GM15510 (cell line): ENCODE results near the gene MKS1.

Experiments used
- POLR2A ChIP-seq: IDR thresholded peaks from 3 replicates; pipeline ENCODE4 v1.6.1; 2011; ENCODE audit warnings: borderline replicate concordance; ENCODE audit not compliant: insufficient read length; ENCODE audit errors: extremely low read depth

Gene MKS1

DNA sequence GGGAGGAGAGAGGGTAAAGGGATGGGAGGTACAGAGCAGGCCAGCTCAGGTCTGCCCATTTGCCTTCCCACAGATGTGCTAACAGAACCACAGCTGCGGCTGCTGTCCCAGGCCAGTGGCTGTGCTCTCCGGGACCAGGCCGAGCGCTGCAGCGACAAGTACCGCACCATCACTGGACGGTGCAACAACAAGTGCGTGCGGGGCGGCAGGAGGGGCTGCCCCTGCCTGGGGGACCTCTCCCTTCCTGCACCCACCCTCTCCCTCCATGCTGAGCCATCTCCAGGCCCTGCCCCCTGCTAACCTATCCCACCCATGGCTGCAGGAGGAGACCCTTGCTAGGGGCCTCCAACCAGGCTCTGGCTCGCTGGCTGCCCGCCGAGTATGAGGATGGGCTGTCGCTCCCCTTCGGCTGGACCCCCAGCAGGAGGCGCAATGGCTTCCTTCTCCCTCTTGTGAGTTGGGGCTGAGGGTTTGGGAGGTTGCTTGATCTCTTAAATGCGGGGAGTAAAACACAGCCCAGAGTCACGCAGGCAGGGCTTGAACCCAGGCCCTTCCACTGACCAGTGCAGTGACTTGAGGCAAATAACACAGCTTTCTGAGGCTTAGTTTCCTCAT lies 25.3 kb downstream of the MKS1 start:
- no peak for TF ChIP-seq POLR2A

DNA sequence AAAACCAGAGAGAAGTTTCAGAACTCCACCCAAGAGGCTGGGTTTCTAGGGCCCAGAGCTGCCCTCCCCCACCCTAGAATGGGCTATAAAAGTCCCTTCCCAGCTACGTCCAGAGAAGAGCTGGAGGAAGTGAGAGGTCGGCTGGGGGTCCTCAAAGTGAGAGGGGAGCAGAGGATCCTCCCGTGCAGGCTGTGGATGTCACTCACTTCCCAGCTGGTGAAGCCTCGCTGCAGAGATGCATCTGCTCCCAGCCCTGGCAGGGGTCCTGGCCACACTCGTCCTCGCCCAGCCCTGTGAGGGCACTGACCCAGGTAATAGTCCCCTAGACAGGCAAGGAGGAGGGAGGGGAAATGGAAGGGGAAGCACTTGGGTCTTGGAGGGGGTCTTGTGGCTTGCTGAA lies 26.4 kb downstream of the MKS1 start, which contains the start of gene EPX:
EPX (plus strand) TSS at position 115 of the 400 bp plus-strand sequence; CDS start at position 236, 121 bp downstream.
- no peak for TF ChIP-seq POLR2A

DNA sequence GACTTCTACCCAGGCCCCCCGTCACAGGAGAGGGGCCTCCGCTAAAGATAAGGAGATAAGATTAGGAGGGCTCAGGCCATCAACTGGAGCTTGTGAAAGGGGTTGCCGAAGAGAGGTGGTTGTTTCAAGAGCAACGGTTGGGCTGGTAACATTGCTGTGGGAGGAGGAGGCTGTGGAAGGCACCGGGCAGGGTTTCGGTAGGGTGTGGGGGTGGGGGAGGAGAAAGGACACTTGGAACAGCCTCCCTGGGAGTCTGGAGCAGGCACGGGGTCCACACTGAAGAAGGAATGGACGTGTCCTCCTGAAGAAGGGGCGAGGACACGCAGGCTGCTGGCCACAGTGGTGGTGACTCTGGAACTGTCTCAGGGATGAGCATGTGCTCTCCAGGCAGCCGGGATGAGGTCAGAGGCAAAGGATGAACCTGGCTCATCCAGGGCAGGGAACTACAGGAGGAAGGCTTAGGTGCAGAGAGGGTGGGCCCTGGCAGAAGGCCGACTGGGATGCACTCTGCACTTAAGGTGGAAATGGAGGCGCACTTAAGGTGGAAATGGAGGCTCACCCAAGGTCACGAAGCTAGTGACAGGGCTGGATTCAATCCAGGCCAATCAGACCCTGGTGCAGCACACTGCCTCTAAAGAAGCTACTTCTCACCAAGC lies 27.7 kb downstream of the MKS1 start:
- TF ChIP-seq POLR2A, result no peak

DNA sequence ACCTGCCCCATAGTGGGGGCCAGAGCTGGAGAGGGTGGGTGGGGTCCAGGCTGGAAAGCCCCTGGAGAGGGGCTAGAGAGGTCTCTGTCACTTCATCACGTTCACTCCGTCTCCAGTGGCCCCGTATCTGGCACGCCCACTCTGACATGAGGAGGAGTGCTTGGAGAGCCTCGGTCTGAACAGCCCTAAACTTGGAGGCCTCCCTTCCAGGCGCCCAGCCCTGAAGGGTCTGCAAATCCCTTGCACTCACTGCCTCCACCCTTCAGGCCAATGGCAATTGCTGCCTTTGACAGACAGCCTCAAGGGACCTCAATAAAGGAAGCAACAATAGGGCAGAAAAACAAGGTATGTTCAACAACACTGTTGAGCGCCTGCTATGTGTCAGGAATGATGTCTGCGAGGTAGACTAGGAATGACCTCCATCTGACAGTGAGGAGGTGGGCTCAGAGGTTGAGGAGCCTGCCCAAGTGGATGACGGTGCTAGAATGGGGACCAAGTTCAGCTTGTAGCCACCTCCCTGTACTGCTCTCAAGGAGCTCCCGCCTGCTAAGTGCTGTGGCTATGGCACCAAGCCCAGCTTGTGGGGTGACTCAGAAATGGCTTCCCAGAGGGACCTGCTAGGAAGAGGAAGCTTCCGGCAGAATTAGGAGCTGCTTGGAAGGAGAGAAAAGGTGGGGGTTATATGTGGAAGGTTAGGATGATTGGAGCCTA lies 29.5 kb downstream of the MKS1 start:
- TF ChIP-seq POLR2A, result no peak

DNA sequence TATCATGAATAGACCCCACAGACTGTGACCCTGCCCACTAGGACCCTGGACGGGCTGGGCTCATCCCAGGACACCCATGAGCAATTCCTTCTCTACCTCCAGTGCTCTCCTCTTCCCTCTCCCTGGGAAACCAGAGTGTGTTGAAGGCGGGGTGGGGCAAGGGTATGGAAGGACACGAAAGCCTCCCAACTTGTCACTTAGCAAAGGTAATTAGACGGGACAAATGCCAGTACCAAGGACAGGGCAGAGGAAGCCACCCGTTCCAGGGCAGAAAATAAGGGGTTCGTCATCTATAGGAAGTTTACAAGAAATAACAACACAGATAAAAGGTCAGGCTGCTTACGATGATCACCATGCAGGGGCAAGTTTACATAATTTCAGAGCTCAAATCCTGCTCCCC lies 31.4 kb downstream of the MKS1 start:
- no peak for TF ChIP-seq POLR2A

DNA sequence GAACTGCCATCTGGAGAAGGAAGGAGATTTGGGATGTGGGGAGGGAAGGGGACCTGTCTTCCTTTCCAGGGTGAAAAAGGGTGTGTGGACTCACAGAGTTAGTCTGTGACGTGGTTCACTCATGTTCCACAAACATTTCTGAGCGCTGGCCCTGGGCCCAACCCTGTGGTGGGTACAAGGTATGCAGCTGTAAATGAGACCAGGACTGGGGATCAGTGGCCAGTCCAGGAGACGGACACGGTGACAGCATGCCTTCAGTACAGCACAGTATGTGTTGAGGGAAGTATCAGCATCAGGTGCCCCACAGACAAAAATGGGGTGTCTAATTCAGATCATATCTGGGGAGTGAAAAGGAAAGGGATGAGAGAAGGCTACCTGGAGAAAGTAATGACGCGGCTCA lies 32.0 kb downstream of the MKS1 start:
- TF ChIP-seq POLR2A, result no peak

DNA sequence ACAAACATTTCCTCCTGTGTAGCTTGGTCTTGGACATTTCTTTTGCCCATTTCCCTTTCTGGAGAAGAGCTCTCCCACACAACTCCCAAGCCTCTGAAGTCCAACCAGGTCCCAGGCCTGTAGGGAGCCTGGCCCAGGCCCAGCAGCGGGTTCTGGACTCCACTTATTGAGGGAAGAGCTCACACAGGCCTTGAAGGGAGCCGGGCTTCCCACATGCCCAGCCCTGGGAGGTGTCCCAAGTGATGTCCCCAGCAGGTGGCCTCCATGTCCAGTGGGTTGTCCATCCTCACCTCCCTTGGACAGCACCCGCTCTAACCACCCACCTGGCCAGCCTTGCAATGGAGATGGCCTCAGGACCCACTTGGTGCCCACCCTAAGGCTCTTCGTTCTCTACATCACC lies 32.5 kb downstream of the MKS1 start:
- TF ChIP-seq POLR2A, result no peak

DNA sequence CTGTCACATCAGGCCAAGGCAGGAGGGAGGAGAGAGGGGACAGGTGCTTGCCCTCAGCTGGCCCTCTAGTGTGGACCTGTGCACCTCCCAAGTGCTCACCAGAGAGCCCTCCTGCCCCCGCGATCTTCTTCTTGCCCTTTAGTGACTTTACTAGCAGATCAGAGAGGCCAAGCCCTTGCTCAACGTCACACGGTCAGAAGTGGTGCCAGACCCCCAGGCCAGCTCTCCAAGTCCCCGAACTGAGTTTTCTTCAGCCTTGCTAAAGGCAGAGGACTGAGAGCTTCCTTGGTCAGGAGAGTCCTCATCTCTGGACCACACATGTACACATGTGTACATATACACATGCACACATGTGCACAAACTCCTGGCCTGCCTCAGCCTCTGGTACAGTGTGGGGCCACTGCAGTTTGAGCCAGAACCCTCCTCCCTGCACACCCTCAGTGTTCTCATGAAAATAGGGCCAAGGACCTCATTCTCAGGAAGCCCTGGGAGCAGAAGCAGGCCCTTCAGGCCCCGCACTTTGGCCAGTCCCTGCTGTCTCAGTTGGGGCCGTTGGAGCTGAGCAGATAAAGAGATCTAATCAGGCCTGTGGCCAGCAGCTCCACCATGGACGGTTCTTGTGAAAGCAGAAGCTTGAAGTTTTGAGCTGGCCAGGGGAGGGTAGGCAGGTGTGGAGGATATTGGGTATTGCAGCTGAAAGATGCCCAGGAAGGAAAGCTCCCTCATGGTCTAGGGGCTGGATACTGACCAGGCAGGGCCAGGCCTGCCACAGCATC lies 33.9 kb downstream of the MKS1 start:
- no peak for TF ChIP-seq POLR2A

DNA sequence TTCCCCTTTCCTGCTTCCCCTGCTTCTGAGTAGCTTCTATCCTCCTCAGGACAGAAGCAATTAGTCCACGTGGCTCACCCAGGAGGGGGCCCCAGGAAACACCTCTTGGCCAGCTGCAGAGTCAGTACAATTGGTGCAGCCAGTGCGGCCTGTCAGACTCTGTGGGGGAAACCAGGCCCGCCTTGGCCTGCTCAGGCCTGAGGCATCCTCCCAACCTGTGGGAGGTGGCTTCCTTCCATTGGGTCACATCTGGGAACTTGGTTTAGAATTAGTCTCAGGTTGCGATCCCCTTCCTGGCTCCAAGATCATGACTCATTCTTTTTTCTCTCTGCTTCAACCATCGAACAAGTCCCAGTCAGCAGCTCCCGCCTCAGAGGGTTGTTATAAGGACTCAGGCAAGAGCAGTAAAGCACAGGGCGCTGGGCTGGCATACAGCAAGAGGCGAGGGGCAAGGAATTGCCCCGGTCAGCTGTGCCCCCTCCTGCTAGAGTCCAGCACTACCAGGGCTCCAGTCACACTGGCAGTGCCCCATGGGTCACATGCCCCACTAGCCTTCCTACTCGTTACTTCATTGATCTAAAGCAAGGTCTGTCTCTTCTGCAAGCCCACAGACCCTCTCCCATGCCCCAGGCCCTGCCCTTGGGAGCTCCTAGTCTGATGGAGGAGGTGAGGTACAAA lies 34.6 kb downstream of the MKS1 start:
- TF ChIP-seq POLR2A, result no peak

DNA sequence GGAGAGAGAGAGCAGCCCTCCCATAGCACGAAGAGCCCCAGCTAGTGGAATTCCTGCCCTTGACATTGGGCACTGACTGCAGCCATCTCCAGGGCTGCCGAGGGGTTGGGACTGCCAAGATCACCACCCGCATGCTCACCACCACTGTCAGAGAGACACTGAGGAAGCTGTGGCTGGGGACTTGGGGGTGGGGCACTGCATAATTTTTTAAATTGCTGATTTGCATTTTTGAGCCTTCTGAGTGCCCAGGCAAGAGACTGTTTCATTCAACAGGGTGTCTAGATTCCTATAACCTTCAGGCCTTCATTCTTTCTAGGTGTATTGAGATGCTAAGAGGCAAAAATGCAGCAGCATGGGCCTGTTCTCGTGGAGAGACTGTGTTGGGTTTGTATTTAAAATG lies 35.5 kb downstream of the MKS1 start:
- no peak for TF ChIP-seq POLR2A

DNA sequence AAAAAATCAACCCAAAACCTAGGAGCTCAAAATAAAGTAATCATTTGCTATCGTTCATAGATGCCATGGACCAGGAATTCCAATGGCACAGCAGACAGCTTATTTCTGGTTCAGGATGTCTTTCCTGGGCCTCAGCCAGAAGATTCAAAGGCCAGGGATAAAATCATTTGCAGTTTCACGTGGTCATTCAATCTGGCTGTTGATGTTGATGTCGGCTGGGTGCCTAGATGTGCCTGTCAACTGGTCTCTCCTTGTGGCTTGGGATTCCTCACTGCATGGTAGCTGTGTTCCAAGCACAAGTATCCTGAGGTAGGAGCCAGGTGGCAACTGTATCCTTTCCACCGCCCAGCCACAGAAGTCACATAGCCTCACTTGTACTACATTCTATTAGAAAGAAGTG lies 37.3 kb downstream of the MKS1 start:
- TF ChIP-seq POLR2A, result no peak

DNA sequence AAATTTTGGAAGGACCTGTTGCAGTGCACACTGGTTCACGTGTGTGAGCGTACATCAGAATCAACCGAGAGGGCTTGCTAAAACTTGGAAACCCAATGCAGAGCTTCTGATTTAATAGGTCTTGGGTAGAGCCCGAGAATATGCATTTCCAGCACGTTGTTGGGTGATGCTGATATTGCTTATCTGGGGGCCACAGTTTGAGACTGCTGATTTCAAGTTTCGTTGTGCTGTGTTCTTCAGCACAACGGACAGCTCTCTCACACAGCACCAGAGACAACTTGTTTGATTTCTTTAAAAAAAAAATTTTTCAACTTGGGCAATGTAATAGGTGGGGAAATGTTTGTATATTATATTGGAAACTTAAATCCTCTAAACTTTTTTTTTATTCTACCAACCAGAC lies 42.9 kb downstream of the MKS1 start:
- no peak for TF ChIP-seq POLR2A

DNA sequence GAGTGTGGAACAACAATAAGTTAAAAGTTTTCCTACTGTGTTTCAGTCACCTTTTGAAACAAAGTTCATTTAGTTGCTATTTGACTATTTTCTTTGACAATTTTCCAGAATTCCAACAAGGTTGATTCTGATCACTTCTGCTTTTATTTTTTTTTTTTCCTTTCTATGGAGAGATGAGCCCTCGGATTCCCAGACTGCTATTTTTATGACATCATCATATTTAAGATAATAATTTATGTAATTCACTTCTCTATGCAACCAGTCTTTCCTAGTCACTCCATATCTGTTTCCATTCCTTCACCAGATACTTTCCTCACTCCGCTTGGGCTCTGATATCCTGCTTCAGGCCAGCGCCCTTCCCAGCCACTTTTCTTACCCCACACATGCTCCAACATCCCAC lies 44.2 kb downstream of the MKS1 start:
- no peak for TF ChIP-seq POLR2A

DNA sequence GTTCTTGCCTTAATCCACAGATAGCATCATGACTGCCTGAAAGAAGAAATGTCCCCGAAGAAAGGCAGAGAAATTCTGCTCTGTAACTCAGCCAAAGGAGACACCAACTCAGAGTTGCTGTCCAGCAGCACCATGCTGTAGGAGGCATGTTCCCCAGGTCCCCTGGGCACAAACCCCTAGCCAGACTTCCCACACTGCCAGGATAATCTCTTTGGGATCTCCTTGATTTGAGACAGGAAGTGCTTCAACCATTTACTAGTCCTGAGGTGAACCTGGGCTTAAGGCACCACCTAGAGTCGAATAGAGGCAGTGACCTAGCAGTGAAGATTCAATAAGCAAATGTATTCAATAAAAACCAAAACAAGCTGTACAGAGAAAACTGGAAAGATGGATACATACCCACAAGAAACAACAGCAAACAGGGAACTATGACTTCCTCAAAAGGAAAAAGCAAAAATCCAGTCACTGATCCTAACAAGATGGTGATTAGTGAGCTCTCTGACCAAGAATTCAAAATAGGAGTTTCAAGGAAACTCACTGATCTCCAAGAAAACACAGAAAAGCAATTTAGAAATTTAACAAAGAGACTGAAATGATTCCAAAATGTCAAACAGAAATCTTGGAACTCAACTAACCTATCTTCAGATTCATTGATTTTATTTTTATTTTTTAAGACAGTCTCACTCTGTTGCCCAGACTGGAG lies 46.5 kb downstream of the MKS1 start:
- no peak for TF ChIP-seq POLR2A

DNA sequence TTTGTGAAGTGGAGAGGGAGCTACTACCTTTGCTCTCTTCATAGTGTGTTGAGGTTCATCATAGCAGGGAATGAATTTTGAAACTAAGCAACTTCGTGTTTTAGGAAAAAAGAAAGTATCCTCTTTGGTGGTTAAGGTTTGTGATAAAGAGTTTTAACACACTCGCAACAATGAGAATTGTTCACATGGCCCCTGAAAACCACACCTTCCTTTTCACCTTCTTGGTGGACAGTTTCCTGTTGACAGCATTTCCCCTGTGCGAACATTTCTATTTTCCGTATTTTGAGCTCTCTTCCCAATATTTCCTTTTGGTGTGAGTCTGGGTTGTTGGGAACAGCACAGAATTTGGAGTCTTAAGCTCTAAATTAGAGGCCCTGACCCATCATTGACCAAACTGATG lies 48.4 kb downstream of the MKS1 start:
- TF ChIP-seq POLR2A, result no peak

DNA sequence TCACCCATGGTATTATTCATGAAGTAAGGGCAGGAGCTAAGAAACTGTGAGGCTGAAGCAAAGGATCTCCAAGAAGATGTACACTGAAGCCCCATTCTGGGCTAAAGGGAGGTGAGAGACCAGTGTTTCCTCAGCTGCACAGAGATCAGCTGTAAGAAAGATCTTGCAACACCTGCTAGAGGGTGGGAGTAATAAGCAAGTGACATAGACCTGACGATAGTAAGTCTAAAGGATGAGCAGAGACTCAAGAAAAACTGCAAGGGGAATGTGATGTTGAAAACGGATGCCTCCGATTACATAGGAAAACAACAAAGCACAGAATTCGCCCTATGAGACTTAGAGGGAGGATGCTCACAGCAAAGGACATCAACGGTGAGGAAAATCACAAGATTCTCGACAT lies 52.4 kb downstream of the MKS1 start, which contains the start of gene OR4D2:
OR4D2 (plus strand) TSS at position 301 of the 400 bp plus-strand sequence. CDS start 2,674 bp downstream, outside the sequence.
- TF ChIP-seq POLR2A, result no peak
